GM12891 (cell line): Measurements from ENCODE around the gene AGAP5.

Experiments used
- PAX5 ChIP-seq: IDR thresholded peaks from 2 replicates; pipeline ENCODE4 v1.6.1; 2011; ENCODE audit warnings: low read length, moderate library complexity, mild to moderate bottlenecking; ENCODE audit not compliant: insufficient read depth, severe bottlenecking
- POLR2A ChIP-seq: IDR thresholded peaks from 2 replicates; pipeline ENCODE4 v1.6.1; 2011; ENCODE audit warnings: low read depth, low read length, control low read depth
- POLR2AphosphoS5 ChIP-seq: IDR thresholded peaks from 2 replicates; pipeline ENCODE4 v1.6.1; 2011; ENCODE audit warnings: low read depth, low read length, control low read depth
- POU2F2 ChIP-seq: IDR thresholded peaks from 2 replicates; pipeline ENCODE4 v1.6.1; 2011; ENCODE audit warnings: low read depth, mild to moderate bottlenecking, control low read depth, low read length, moderate library complexity
- SPI1 ChIP-seq: IDR thresholded peaks from 2 replicates; pipeline ENCODE4 v1.6.1; 2011; ENCODE audit warnings: low read depth, low read length, control low read depth
- TAF1 ChIP-seq: IDR thresholded peaks from 2 replicates; pipeline ENCODE4 v1.6.1; 2011; ENCODE audit warnings: low read depth, low read length, control low read depth

DNA sequence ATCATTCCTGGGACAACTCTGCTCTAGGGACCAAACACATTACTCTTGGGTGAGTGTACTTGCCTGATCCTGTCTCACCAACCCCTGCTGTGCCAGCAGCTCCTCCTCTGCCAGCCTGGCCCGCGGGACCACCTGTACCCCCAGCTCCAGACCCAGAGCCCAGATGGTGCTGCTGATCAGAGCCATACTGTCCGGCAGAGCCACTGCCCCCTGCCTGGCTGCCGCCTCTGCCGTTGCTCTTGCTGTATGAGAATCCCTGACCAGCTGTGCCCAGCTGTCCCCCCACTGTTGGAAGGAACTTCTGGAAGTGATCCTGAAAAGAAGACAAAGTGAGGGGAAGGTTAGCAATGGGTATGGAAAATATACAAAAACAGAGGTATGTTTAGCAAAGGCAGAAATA, 63.5 kb downstream of the AGAP5 start:
- TF ChIP-seq POLR2A (no peak), POLR2AphosphoS5 (no peak), TAF1 (no peak), PAX5 (no peak), SPI1 (no peak), POU2F2 (no peak)
